ENCODE measurements around the gene NFYA.

NFYA gene

GRCh38 chr6:41075651-41076626 lies 3.2 kb downstream of the NFYA start:
- no peak overlapping the region for H3K4me3 ChIP-seq (ENCODE audit: low read depth, low read length)
- ChIA-PET CTCF (interaction anchor here (0.6 to 2.4 kb wide), 11 partner anchors 9 to 747 kb away, joined by 3 to 12 read pairs (median 4); no protein-coding TSS in a partner anchor), POLR2A (interaction anchor here (0.6 to 1.5 kb wide), 2 partner anchors 78 to 245 kb away, joined by 4 to 6 read pairs; no protein-coding TSS in a partner anchor)
- TF ChIP-seq SCRT2 (tag by site-specific recombination; IDR thresholded peaks at IDR 0.05) (peak; percentile 82), ZNF785 (tag by site-specific recombination; IDR thresholded peaks at IDR 0.05) (no peak), ZNF10 (tag by site-specific recombination; IDR thresholded peaks at IDR 0.05) (no peak), PRDM1 (tag by site-specific recombination; IDR thresholded peaks at IDR 0.05) (no peak)
- H3K4me1 ChIP-seq (ENCODE audit: control insufficient read depth, insufficient read depth, low read length): 0 out of 2 replicates have a peak, but pooled peaks cover 2% of the 10 kb centered on the region
- no peak overlapping the region for H3K27ac ChIP-seq (ENCODE audit: extremely low read depth, low read depth, low read length)
- no peaks in the 10 kb centered on the region for H3K9me3 ChIP-seq (ENCODE audit: control insufficient read depth, insufficient read depth, low read depth, low read length)
- H3K36me3 ChIP-seq (ENCODE audit: control insufficient read depth in 2 of 2, insufficient read depth in 1 of 2, low read length in 2 of 2): peaks cover 15 to 24% of the 10 kb centered on the region in 2 experiments

- CTCF ChIA-PET: interaction anchor here (1.3 to 1.5 kb wide), 2 partner anchors 15 to 229 kb away, joined by 3 read pairs; no protein-coding TSS in a partner anchor
Measured at GRCh38 chr6:41077536-41077935, 4.8 kb downstream of the NFYA start.

GRCh38 chr6:41078101-41078500 lies 5.3 kb downstream of the NFYA start:
- Histone ChIP-seq H3K4me1 (ENCODE audit: control insufficient read depth, insufficient read depth, low read length) (0 out of 2 replicates have a peak, but pooled peaks cover 2% of the 10 kb centered on the region), H3K36me3 (ENCODE audit: control insufficient read depth in 2 of 2, insufficient read depth in 1 of 2, low read length in 2 of 2) (peaks cover 18 to 40% of the 10 kb centered on the region in 2 experiments)
- CTCF ChIA-PET: interaction anchor here (0.9 to 1.5 kb wide), 4 partner anchors 9 to 229 kb away, joined by 3 to 4 read pairs (median 3); no protein-coding TSS in a partner anchor
- TF ChIP-seq ZNF510 (tag by site-specific recombination; IDR thresholded peaks at IDR 0.05; ENCODE audit: insufficient replicate concordance) (no peak), INSM2 (tag by site-specific recombination; IDR thresholded peaks at IDR 0.05) (no peak), MYNN (tag by site-specific recombination; IDR thresholded peaks at IDR 0.05; ENCODE audit: borderline replicate concordance) (no peak), ZNF549 (tag by site-specific recombination; IDR thresholded peaks at IDR 0.05) (no peak), ZNF366 (tag by site-specific recombination; conservative IDR thresholded peaks at IDR 0.05) (no peak), FEZF1 (tag by site-specific recombination; IDR thresholded peaks at IDR 0.05) (no peak), ZNF350 (tag by site-specific recombination; IDR thresholded peaks at IDR 0.05) (no peak), ZNF404 (tag by site-specific recombination; IDR thresholded peaks at IDR 0.05) (no peak), ZNF23 (tag by site-specific recombination; IDR thresholded peaks at IDR 0.05; ENCODE audit: borderline replicate concordance) (no peak), ZNF248 (tag by site-specific recombination; IDR thresholded peaks at IDR 0.05) (no peak), ZNF155 (tag by site-specific recombination; IDR thresholded peaks at IDR 0.05) (no peak), PRDM4 (tag by site-specific recombination; IDR thresholded peaks at IDR 0.05) (no peak)
- TF ChIP-seq, protein P1, sequence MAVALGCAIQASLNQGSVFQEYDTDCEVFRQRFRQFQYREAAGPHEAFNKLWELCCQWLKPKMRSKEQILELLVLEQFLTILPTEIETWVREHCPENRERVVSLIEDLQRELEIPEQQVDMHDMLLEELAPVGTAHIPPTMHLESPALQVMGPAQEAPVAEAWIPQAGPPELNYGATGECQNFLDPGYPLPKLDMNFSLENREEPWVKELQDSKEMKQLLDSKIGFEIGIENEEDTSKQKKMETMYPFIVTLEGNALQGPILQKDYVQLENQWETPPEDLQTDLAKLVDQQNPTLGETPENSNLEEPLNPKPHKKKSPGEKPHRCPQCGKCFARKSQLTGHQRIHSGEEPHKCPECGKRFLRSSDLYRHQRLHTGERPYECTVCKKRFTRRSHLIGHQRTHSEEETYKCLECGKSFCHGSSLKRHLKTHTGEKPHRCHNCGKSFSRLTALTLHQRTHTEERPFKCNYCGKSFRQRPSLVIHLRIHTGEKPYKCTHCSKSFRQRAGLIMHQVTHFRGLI (tag by site-specific recombination; IDR thresholded peaks at IDR 0.05): no peak

More at GRCh38 chr6:41077536-41077935, 4.8 kb downstream of the NFYA start:
- peaks cover 18 to 35% of the 10 kb centered on the region in 2 experiments for H3K36me3 ChIP-seq (ENCODE audit: control insufficient read depth in 2 of 2, insufficient read depth in 1 of 2, low read length in 2 of 2)
- POLR2A ChIA-PET: no interaction called here
- TF ChIP-seq ZNF155 (tag by site-specific recombination; IDR thresholded peaks at IDR 0.05): no peak
- no peak for TF ChIP-seq EGR2 (tag by site-specific recombination; IDR thresholded peaks at IDR 0.05; ENCODE audit: low read depth)
- TF ChIP-seq ZNF677 (tag by site-specific recombination; IDR thresholded peaks at IDR 0.05): no peak
- TF ChIP-seq ZSCAN16 (tag by site-specific recombination; IDR thresholded peaks at IDR 0.05): no peak
- TF ChIP-seq ZFP3 (tag by site-specific recombination; IDR thresholded peaks at IDR 0.05; ENCODE audit: low read depth): no peak
- no peak for TF ChIP-seq SCRT2 (tag by site-specific recombination; IDR thresholded peaks at IDR 0.05)
- no peak for TF ChIP-seq ZNF768 (tag by site-specific recombination; IDR thresholded peaks at IDR 0.05)
- TF ChIP-seq, protein P2, sequence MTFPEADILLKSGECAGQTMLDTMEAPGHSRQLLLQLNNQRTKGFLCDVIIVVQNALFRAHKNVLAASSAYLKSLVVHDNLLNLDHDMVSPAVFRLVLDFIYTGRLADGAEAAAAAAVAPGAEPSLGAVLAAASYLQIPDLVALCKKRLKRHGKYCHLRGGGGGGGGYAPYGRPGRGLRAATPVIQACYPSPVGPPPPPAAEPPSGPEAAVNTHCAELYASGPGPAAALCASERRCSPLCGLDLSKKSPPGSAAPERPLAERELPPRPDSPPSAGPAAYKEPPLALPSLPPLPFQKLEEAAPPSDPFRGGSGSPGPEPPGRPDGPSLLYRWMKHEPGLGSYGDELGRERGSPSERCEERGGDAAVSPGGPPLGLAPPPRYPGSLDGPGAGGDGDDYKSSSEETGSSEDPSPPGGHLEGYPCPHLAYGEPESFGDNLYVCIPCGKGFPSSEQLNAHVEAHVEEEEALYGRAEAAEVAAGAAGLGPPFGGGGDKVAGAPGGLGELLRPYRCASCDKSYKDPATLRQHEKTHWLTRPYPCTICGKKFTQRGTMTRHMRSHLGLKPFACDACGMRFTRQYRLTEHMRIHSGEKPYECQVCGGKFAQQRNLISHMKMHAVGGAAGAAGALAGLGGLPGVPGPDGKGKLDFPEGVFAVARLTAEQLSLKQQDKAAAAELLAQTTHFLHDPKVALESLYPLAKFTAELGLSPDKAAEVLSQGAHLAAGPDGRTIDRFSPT (tag by site-specific recombination; IDR thresholded peaks at IDR 0.05): no peak
- no peak for TF ChIP-seq ZNF664 (tag by site-specific recombination; IDR thresholded peaks at IDR 0.05)
- no peak for TF ChIP-seq ZNF433 (tag by site-specific recombination; IDR thresholded peaks at IDR 0.05; ENCODE audit: low read depth)
- H3K4me1 ChIP-seq (ENCODE audit: control insufficient read depth, insufficient read depth, low read length): 0 out of 2 replicates have a peak, but pooled peaks cover 2% of the 10 kb centered on the region
- H3K9me3 ChIP-seq (ENCODE audit: control insufficient read depth, insufficient read depth, low read depth, low read length): no peaks in the 10 kb centered on the region
- no peak overlapping the region for H3K27ac ChIP-seq (ENCODE audit: extremely low read depth, low read depth, low read length)
- H3K4me3 ChIP-seq (ENCODE audit: low read depth, low read length): no peak overlapping the region

More at GRCh38 chr6:41078101-41078500, 5.3 kb downstream of the NFYA start:
- H3K4me3 ChIP-seq (ENCODE audit: low read depth, low read length): no peak overlapping the region
- no peaks in the 10 kb centered on the region for H3K9me3 ChIP-seq (ENCODE audit: control insufficient read depth, insufficient read depth, low read depth, low read length)
- H3K27ac ChIP-seq (ENCODE audit: extremely low read depth, low read depth, low read length): no peak overlapping the region
- POLR2A ChIA-PET: no interaction called here

All from HEK293 (cell line).